GM18870 (cell line): ENCODE results near the gene PRORP.
"Not testable (repeated sequence)": the region's sequence is repeated elsewhere in the genome, so short reads cannot be mapped to it uniquely, and the experiment has no call there.

Source experiments
- ATAC-seq: cut with Tn5 transposase; IDR thresholded peaks from one replicate; pipeline ENCODE4 v1.9.1; 2021; ENCODE audit warnings: moderate library complexity; ENCODE audit not compliant: unreplicated experiment

The PRORP gene

DNA sequence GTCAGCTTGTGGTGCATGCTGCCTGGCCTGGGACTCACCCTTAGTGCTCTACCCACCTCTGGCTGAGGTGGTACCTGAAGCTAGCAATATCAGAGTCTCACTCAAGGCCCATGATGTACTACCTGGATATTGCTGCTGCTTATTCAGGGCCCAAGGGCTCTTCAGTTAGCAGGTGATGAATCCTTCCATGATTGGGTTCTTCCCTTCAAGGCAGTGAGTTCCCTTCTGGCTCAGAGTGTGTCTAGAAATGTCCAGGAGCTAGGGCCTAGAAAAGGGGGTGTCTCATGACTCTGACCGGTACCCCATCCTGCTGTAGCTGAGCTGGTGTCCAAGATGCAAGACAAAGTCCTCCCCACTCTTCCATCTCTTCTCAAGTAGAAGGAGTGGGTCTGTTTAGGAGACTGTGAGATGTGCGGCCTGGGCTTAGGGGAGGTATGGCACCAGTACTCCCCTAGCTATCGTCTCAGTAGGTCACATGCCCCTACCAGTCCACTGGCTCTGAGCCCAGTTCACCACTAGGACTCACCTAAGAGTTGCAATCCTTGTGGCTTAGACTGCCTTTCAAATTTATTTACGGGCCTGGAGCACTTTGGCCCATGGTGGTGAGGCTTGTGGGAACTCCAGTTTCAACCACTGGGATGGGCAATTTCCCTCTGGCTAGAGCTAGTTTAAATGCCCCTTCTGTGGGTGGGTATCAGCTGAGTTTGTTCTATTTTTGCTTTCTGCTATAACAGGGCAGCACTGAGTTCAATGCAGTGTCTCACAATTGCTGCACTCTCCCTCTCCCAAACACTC, 12.2 kb downstream of the PRORP start:
- no peak for ATAC-seq

DNA sequence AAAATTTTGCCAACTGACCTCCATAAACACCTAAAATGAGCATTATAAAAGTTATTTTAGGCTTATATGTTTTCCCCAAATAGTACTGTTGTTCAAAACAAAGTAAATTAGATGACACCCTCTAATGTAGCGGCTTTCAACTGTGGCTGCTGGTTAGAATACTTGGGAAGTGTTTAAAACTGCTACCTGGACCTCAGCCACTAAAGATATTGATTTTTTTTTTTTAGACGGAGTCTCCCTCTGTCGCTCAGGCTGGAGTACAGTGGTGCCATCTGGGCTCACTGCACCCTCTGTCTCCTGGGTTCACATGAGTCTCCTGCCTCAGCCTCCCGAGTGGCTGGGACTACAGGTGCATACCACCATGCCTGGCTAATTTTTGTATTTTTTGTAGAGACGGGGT, 16.2 kb downstream of the PRORP start:
- no peak for ATAC-seq

DNA sequence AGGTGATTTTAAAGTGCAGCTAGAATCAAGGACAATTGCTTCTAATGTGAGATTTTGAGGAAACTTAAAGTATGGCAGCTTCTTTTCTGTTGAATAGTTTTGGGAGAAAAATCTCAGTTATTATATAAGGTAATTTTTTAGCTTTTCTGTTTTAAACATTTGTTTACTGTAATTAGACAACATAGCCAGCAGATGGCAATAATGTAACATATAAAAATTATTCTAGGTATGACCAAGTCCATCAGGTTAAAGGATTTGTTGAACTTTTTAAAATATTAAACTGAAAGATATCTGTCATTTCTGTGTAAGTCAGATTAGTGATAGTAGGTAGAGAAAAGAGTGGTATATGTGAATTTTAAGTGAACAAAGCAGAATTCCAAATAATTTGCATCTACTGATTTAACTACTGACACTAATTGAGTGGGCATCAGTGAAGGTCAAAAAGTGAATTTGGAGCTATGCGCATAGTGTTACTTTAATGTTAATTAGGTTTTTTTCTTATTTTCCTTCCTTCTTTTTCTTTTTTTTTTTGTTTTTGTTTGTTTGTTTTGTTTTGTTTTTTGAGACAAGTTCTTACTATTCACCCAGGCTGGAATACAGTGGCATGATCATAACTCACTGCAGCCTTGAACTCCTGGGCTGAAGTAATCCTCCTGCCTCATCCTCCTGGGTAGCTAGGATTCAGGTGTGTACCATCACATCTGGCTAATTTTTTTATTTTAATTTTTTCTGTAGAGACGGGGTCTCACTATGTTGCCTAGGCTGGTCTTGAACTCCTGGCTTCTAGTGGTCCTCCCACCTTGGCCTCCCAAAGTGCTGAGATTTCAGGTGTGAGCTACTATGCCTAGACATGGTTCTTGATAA, 18.6 kb downstream of the PRORP start:
- ATAC-seq = no peak

DNA sequence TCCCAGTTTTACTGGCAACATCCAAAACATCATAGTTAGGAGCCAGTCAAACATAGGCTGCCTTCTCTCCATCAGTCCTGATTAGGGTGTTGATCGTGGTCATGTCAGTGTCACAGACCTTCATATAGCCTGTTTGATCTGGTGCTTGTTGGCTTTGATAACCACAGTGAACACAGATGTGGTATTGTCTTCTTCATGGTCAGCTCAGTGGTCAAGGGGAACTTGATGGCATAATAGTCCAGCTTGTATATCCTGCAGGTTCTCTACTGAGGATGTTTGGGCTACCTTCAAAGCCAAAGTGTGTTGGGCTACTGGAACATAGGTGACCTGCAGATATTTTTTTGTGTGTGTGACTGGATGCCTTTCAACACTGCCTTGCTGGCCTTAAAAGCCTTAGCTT, 21.7 kb downstream of the PRORP start:
- no peak for ATAC-seq

DNA sequence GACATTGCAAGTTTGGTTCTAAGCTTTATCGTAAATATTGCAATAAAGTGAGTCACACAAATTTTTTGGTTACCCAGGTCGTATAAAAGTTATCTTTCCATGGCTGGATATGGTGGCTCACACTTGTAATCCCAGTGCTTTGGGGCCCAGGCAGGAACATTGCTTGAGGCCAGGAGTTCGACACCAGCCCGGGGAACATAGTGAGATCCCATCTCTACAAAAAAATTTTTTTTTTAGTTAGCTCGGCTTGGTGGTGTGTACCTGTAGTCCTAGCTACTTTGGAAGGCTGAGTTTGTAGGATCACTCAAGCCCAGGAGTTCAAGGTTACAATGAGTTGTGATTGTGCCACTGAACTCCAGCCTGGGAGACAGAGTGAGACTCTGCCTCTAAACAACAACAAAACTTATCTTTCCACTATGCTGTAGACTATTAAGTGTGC, 24.4 kb downstream of the PRORP start:
- no peak for ATAC-seq

DNA sequence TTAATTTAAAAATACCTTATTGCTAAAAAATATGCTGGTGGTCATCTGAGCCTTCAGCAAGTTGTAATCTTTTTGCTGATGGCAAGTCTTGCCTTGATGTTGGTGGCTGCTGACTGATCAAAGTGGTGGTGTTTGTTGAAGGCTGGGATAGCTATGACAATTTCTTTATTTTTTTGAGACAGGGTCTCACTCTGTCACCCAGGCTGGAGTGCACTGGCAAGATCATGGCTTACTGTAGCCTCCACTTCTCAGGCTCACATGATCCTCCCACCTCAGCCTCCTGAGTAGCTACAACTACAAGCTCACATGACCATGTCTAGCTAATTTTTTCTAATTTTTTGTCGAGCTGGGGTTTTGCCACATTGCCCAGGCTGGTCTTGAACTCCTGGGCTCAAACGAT, 24.8 kb downstream of the PRORP start:
- ATAC-seq = no peak

DNA sequence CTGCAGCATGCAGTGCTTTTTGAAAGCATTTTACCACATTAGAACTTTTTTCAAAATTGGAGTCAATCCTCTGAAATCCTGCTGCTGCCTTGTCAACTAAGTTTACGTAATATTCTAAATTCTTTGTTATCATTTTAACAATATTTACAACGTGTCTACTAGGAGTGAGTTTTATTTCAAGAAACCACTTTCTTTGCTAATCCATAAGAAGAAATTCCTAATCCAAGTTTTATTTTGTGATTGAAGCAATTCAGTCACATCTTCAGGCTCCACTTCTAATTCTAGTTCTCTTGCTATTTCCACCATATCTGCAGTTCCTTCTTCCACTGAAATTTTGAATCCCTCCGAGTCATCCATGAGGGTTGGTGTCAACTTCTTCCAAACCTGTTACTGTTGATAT, 25.4 kb downstream of the PRORP start:
- no peak for ATAC-seq

DNA sequence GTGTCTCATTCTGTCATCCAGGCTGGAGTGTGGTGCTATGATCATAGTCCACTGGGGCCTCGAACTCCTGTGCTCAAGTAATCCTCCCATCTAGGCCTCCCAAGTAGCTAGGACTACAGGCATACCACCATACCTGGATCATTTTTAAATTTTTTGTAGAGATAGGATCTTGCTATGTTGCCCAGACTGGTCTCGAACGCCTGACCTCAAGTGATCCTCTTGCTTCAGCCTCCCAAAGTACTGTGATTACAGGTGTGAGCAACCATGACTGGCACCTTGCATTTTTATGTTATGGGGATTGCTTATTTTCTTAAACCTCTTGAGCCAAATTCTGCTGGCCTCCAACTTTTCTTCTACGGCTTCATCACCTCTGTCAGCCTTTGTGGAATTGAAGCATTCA, 26.9 kb downstream of the PRORP start:
- no peak for ATAC-seq

DNA sequence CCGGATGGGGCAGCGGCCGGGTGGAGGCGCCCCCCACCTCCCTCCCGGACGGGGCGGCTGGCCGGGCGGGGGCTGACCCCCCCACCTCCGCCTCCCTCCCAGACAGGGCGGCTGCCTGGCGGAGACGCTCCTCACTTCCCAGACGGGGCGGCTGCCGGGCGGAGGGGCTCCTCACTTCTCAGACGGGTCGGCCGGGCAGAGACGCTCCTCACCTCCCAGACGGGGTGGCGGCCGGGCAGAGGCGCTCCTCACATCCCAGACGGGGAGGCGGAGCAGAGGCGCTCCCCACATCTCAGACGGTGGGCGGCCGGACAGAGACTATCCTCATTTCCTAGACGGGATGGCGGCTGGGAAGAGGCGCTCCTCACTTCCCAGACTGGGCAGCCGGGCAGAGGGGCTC, 30.2 kb downstream of the PRORP start:
- not testable (repeated sequence) for ATAC-seq

DNA sequence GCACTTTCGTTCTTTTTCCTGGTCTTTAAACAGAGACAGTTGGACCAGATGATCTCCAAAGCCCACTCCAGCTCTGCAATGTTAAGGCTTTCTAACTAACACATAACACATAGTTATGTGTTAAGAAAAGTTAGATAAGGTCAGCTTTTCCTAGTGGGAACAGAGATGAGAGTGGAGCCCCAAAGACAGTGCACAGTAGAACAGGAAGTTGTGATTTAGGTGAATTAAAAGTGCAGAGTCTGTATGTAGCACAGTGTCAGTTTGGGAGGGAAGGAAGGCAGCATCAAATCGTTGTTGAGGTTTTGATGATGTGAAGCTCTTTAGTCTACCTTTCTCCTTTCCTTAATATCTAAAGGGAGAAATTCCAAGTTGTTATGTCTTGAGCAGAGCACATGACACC, 31.7 kb downstream of the PRORP start:
- ATAC-seq = no peak

DNA sequence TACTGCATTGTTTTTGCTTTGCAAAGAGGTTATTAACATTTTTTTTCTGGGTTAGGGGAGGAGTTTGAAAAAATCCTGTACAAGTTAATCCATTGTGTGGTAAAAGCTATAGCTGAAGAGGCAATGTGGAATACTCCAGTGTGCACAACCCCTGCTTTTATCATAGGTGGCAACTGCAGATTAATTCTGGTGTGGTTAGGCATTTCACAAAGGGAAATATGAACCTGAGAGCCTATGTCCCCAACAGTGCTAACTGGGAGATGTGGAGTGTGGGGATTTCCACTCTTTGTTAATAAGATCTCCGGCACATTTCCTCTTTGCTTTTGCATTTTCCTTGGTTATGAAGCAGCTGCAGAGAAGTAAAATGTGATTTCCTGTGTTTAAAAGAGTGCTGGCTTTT, 33.6 kb downstream of the PRORP start:
- ATAC-seq = no peak

DNA sequence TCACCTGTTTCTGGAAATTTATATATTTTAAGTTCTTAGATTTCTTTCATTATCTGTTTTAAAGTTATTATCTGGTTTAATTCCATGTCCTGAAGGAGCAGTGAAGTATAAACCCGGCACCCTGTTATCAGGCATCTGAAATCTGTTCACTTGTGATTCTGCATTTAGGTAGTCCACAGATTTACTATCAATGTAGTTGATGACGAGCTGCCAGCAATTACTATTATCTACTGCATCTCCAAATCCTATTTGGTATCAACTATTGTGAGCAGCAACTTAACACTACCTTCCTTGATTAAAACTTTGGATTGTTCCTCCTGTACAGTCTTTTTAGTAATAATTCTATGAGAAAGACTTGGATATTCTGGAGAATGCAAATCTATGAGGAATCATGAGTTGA, 36.1 kb downstream of the PRORP start:
- no peak for ATAC-seq

DNA sequence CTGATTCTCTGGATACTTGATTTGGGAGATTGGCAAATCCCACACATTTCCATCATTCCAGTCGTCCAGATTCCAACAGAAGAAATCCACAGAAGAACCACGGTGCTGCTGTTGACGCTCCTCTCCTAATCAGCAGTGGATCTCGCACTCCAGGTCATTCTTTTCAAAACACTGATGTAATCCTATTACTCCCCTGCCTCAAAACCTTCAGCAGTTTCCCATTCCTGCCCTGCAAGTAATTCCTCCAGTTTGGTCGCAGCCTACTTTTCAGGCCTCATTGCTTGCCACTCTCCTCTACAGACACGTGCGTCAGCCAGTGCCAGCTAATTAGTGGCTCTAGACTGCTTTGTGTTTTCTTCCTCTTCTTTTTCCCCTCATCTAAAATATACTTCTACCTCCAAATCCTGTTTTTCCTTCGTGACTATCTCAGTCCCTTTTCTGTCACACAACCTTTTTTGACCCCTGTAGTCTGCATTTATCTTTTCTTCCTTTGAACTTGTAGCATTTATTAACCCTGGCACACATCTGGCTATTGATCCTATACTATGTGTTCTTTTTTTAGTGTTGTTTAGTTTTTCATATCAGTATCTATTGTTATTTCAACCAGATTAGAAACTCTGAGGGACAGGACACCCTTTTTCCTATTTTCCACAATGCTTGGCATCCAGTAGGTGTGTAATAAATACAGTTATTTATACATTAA, 36.8 kb downstream of the PRORP start:
- no peak for ATAC-seq

DNA sequence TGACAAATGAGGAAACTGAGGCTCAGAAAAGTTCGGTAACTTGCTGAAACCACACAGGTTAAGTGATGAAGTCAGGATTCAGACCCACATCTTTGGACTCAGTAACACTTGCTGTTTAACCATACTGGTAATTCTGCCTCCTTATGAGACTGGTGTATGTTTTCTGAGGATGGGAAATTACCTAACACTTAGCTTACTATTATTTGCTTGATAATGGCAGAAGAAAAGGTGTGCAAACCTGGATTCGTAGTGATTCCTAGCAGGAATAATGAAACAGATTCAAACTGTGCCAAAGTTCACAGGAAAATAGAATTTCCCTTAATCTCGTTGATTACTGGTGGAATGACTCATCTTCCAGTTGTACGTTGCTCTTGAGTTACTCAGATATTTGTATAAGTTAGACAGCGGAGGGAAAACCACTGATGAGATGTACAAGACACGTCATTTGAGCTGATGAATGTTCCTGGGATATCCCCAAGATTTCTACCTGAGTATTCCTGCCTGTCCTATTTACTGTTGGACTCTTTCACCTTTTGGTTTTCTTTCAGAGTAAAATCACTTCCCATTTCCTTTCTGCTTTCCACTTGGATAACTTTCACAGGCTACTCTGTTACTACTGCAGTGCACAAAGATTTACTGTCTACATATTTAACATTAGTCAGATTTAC, 37.5 kb downstream of the PRORP start:
- ATAC-seq = no peak

DNA sequence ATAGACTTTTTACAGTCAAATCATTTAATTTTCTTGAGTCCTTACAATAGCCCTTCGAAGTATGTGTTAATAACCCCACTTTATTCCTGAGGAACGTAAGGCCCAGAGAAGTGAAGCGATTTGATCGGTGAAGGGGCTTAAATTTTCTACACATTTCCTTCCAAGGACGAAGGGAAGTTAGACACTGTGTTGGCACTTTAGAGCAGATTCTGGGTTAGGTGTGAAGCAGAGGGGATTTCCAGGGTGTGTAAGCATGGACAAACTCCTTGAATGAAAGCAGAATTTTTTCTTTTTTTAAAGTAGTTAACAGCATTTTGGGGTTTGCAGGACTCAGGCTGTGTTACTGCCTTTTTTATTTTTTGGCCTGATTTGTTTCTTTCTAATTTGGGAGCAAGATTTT, 38.9 kb downstream of the PRORP start:
- no peak for ATAC-seq

DNA sequence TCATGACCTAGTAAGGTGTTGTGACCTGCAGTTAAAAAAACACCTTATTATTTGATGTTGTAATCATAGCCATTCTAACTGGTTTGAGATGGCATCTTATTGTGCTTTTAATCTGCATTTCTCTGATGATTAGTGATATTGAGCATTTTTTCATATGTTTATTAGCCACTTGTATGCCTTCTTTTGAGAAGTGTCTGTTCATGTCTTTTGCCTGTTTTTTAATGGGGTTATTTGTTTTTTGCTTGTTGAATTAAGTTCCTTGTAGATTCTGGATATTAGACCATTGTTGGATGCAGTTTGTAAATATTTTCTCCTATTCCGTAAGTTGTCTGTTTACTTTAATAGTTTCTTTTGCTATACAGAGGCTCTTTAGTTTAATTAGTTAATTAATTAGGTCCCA, 41.0 kb downstream of the PRORP start:
- ATAC-seq = no peak

DNA sequence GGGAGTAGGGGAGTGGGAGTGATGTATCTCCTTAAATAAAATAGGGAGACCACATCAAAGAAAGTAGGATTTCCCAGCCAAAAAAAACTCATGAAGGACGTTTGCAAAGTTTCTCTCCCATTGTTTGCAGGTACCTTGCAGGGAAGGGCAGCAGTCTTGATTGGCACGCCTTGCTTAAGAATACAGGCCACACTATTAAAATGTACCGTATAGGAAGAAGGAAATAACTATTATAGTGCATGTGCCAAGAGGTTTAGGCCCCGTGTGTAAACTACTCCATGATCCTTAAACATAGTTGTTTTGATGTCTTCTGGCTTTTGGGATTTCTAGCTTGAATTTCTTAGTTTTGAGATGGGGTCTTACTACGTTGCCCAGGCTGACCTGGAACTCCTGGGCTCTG, 42.5 kb downstream of the PRORP start:
- no peak for ATAC-seq

DNA sequence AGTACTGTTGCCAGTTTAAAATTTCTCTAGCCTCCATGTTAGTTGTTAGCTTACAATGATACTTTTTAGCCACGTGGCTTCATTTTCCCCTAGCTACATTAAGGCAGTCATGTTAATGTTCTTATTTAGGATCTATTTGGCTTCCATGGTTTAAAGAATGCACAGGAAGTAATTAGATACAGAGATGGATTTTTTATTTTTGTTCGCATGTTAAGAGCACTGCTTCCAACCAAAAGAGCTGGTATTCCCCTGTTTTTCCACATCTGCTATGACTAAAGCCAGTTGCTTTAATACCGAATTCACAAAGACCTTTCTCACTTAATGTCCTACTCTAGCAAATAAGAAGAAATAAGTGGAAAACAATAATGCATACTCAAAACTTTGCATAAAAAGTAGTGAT, 45.1 kb downstream of the PRORP start:
- no peak for ATAC-seq
